IPS-18c (cell line): ENCODE results near the gene NID1.
"Not testable (repeated sequence)": the region's sequence is repeated elsewhere in the genome, so short reads cannot be mapped to it uniquely, and the experiment has no call there.

Source experiments
- H3K4me3 ChIP-seq: 2 replicates; pipeline ENCODE4 v1.7.0; 2013; ENCODE audit warnings: low read depth, mild to moderate bottlenecking, low read length, moderate library complexity; ENCODE audit not compliant: insufficient read depth
- H3K9me3 ChIP-seq: one replicate; pipeline ENCODE4 v1.6.1; 2013; ENCODE audit warnings: mild to moderate bottlenecking, low read length, moderate library complexity; ENCODE audit not compliant: control insufficient read depth, insufficient read depth

Gene NID1

DNA sequence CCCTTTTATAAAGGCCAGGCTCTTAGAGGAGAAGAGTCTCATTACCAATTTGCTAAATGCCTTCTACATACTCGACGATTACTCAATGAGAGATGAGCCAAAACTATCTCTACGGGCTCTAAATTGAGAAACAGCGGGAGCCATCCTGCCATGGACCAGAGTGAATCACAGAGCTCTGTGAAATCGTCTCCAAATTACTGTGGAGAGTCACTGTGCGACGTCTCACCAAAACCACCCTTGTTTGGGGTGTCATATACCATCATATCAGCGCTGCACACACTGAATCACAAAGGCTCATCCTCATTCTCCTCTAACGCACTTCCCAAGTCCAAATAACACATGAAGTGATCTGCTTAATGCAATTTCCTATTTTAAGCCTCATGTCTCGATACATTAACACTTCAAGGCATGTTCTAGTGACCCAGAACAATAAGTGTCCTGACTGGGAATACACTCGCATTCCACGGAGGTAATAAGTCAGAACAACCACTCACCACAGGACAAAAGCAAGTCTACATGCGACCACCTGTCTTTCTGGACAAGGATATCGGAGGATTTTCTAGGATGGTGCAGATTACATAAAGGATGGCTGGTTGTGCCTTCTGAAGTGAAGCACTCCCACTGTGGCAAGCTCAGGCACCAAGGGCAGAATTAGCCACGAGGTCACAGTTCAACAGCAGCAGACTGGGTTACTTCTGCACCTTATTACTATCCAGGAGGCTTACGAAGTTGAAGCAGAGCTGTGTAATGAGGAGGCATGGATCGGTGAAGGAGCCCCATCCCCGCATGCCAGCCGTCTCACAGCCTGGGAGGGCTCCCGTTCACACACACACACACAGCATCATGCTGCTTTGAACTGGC lies 44.3 kb downstream of the NID1 start:
- H3K9me3 ChIP-seq, result no peaks in the 10 kb centered on the region

DNA sequence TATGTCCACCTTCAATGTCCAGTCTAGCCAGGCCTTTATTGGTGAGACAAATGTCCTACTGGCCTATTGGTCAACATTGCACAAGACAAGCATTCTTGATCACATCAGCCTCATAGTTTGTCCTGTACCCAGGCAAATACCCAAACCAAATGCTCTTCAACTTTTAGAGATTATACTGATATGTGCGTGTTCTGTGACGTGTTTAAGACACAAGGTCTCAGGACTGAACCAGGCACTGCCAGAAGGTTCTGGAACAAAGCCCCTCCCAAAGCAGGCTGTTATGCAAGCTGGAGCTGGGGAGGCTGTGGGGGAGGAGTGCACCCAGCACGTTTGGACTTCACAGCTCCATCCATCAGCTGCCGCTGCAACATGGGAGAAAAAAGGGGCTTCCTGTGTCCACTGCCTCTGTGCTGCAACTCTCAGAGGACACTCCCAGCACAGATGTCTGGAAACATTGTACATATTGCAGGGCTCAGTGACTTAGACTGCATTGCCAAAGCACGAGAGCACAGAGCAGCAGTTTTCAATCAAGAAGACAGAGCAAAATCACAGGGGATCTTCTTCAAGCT lies 45.9 kb downstream of the NID1 start:
- Histone ChIP-seq H3K4me3 (no peak overlapping the region), H3K9me3 (no peaks in the 10 kb centered on the region)

More for the DNA sequence above, 44.3 kb downstream of the NID1 start:
- H3K4me3 ChIP-seq, result no peak overlapping the region

DNA sequence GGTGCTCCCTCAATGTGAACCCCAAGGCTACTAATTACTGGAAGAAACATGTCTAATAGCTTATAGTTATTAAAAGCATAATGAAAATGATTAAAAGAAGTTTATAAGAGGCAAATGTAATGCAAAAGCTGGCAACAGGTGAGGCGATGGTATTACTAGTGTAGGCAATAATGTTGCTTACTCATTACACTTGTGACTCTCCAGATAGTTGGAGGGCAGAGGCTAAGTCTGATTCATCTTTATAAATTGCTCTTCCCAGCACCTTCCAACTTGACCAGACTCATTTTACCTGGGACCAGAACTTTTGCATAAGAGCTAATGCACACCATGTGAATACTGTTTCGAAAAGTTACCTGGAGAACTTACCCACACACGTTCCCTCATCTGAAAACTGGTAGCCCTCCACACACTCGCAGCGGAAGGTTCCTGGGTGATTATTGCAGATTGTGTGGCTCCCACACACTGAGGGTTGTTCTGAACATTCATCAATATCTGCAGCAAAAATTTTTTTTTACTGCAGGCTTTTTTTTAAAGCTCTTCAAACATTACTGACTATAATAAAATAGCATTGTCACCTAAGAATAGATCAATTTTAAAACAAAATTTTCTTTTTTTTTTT lies 48.0 kb downstream of the NID1 start:
- no peak overlapping the region for H3K4me3 ChIP-seq
- no peaks in the 10 kb centered on the region for H3K9me3 ChIP-seq

DNA sequence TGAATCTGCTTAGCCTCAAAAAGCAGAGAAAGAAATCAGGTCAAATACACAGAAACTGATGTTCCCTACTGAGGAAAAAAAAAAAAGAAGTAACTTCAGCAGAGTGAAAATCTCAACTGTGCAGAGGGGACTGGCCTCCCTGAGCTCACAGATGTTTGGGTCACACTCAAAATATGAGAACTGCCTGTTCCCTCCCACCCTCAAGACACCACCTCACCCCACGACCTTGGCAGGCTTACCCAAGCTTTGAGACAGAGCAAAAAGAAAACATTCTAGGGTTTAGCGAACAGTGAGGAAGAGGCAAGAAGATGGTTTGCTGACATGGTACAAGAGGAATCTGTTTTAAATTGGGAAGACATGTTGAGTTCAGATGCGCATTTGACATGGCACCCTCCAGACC lies 48.8 kb downstream of the NID1 start:
- Histone ChIP-seq H3K9me3 (no peaks in the 10 kb centered on the region), H3K4me3 (no peak overlapping the region)

DNA sequence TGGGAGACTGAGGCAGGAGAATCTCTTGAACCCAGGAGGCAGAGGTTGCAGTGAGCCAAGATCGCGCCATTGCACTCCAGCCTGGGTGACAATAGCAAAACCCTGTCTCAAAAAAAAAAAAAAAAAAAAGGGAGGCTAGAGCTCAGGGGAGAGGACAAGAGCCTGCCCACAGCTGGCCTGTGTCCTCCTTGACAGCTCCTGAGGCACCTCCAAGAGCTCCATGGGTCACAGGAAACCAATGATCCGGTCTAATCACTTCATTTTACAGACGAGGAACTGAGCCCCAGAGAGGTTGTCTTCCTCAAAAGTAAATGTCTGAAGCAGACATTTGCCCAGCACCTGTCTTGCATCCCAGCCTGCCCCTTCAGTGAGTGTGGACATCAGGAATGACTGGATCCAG lies 49.4 kb downstream of the NID1 start:
- Histone ChIP-seq H3K4me3 (no peak overlapping the region), H3K9me3 (no peaks in the 10 kb centered on the region)

DNA sequence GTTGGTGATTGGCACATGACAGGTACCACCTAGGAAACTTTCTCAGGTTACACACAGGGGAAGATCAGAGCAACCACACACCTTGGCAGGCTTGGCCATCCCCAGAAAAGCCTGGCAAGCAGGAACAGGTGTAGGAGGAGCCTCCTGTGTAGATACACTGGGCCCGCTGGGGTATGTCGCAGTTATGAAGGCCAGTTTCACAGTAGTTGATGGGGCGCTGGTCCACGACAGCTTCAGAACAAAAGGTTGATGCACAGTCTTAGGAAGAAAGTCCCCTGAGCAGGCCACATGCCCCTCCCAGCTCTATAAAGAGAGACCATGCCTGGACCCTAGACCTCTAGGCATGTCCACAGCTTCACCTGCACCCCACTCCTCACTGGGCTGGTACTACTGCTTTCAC lies 51.6 kb downstream of the NID1 start:
- Histone ChIP-seq H3K9me3 (no peaks in the 10 kb centered on the region), H3K4me3 (no peak overlapping the region)

DNA sequence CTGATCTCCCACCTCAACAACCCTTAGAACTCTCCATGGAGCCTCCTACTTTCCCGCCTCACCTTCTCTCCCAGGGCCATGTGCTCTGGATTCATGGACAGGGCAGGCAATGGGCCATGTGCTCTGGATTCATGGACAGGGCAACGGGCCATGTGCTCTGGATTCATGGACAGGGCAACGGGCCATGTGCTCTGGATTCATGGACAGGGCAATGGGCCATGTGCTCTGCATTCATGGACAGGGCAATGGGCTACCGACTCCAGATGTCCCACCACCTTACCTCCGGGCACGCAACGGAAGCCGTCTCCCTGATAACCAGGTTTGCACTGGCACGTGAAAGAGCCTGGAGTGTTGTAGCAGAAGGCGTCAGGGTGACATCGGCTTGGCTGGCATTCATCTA lies 53.2 kb downstream of the NID1 start:
- Histone ChIP-seq H3K9me3 (no peaks in the 10 kb centered on the region), H3K4me3 (no peak overlapping the region)

DNA sequence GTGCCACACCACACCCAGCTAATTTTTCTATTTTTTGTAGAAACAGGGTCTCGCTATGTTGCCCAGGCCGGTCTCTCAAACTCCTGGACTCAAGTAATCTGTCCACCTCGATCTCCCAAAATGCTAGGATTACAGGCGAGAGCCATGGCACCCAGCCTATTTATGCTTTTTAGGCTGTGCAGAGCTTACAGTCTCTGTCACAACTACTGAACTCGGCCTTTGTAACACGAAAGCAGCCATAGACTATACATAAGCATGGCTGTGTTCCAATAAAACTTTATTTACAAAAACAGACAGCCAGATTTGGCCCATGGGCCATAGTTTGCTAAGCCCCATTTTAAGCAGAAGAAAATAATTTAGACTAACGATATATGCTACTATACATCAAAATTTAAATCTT lies 54.4 kb downstream of the NID1 start:
- Histone ChIP-seq H3K9me3 (no peaks in the 10 kb centered on the region), H3K4me3 (no peak overlapping the region)

DNA sequence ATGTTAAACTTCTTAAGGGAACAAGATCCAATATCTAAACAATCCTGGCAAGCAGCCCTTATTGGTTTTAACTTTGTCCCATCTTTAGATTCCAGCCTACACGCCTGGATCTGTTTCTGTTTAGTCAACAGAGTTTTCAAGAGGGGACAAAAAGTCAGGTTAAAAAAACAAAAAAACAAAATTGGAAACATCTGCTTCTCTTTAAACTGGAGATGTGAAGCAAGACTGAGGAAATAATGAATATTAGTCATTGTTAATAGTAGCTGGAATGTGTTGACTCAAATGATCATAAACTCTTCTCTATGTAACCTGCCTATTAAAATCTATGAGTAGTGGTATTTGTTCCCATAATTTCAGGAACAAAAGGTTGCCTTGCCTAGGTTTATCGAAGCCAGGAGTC lies 55.0 kb downstream of the NID1 start:
- Histone ChIP-seq H3K9me3 (no peaks in the 10 kb centered on the region), H3K4me3 (no peak overlapping the region)

DNA sequence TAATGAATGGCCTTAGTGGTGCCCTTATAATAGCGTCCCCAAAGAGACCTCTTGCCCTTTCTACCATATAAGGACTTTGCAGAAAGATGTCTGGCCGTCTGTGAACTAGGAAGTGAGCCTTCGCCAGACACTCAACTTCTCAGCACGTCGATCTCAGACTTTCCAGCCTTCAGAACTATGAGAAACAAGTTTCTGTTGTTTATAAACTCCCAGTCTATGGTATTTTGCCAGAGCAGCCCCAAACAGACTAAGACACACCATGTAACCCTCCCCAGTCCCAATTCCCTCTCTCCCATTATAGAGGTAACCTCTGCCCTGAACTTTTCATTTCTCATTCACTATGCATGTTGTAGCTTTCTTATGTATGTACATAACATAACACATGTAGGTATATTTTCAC lies 55.7 kb downstream of the NID1 start:
- H3K4me3 ChIP-seq, result no peak overlapping the region
- H3K9me3 ChIP-seq, result no peaks in the 10 kb centered on the region

DNA sequence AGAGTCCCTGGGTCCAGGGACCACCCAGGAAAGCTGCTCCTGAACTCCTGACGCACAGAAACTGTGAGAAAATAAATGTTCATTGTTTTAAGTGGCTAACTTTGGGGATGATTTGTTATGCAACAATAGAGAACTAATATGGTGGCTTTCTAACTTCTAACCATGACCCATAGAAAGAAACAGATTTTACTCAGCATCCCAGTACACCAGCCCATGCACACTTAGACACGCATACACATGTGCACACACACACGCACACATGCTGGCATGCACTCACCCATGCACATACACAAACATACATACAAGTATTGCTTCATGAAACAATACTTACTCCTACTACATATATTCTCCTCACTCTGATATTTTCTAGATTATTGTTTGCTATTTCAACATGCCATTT lies 57.1 kb downstream of the NID1 start:
- H3K9me3 ChIP-seq, result no peaks in the 10 kb centered on the region

DNA sequence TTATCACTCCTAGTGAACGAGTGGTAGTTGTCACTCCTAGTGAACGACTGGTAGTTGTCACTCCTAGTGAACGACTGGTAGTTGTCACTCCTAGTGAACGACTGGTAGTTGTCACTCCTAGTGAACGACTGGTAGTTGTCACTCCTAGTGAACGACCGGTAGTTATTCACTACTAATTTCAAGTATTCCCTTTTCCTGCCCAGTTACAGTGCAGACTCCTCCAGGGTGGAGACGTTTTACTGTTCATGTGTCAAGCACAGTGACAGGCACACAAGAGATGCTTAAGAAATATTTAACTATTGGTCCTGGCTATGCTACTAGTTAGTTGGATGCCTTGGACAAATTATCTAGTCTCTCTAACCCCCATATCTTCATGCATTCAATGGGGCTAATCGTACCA lies 61.8 kb downstream of the NID1 start:
- not testable (repeated sequence) for H3K4me3 ChIP-seq, H3K9me3 ChIP-seq

More for the DNA sequence above, 57.1 kb downstream of the NID1 start:
- no peak overlapping the region for H3K4me3 ChIP-seq

DNA sequence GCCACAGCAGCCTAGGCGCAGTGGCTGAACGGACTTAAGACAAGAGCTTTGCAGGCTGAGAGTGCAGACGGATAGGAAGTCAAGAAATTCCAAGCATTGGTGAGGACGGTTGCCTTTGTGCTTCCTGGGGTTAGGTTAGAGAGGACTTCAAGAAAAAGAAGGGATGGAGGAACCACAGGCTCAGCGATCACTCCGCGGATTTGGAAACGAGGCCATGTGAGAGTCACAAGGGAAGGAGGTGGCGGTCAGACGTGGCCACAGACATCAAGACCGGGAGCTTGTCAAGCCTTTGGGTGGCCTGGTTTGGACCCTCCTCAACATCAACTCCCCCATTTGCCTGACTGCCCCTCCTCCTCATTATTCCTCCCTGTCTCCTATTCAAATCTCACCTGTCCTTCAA lies 62.3 kb downstream of the NID1 start:
- no peak overlapping the region for H3K4me3 ChIP-seq
- H3K9me3 ChIP-seq, result no peaks in the 10 kb centered on the region

DNA sequence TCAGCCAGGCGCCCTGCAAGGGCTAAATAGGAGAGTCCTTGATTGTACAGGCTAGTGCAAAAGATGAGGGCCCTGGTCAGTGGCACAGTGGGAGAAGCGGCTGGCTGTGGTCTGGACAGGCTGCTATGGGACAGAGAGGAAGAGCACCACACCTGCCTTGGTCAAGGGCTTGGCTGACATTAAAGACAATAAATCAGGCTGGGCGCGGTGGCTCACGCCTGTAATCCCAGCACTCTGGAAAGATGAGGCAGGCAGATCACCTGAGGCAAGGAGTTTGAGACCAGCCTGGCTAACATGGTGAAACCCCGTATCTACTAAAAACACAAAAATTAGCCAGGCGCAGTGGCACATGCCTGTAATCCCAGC lies 62.9 kb downstream of the NID1 start:
- no peak overlapping the region for H3K4me3 ChIP-seq

DNA sequence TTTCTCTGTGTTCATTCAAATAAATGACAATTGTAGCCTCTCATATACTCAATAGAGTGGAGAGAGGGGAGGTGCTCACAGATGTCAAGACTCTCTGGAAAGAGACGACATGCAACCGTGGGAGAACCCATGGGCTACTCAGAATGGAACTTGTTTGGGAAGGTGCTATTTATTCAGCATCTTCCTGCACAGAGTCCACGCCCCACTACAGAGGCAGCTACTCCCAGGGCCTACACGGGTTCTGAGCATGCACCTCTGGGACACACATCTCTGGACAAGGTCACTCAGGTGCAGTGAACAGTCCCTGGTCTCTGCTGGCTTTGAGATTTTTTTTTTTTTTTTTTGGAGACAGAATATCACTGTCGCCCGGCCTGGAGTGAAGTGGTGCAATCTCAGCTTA lies 64.1 kb downstream of the NID1 start:
- H3K9me3 ChIP-seq, result no peaks in the 10 kb centered on the region

More for the DNA sequence above, 62.9 kb downstream of the NID1 start:
- no peaks in the 10 kb centered on the region for H3K9me3 ChIP-seq

DNA sequence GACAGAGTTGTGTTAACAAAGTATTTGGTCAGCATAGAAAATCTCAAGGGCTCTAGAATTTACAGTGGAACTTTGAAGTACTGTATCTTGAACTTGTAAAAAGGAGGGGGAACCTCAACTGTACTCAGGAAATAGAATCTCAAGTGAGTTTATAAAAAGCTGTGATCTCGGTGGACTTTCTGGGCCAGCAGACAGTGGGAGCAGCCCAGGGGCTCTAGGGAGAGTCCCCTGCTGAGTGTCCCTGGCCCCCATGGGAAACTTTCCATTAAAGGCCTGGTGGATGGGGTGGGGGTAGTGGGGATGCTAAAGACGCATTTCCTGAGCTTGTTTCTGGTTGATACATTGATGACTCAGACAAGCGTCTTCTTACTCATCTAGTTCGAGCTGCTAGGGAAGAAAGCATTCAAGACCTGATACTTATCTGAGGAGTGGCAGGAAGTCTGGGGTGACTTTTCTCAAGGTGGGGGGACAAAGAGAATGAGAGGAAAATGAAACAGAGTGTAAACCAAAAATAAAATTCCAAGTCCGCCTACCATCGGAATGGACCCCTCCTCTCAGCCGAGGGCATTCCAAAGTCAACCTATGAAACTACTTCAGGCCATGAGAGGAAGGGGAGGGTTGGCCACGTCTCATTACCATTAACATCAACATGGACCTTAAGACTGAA lies 65.5 kb downstream of the NID1 start:
- H3K9me3 ChIP-seq, result no peaks in the 10 kb centered on the region
- H3K4me3 ChIP-seq, result no peak overlapping the region

More for the DNA sequence above, 64.1 kb downstream of the NID1 start:
- no peak overlapping the region for H3K4me3 ChIP-seq

DNA sequence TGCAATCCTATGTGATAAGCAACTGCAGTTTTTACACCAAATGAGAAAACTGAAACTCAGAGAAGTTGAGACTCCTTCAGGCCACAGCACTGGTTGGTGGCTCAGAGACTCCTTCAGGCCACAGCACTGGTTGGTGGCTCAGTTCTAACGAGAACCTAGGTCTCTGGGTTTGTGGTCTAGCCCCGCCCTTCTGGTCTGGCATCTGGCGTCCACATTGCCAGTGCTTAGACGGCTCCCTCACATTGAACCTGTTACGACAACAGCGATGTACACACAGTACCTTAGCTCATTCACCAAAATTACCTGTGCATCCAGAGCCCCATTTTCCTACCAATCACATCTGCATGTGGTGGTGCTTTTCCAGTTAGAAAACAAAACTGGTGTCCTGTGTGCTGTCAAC lies 66.1 kb downstream of the NID1 start:
- Histone ChIP-seq H3K4me3 (no peak overlapping the region), H3K9me3 (no peaks in the 10 kb centered on the region)

DNA sequence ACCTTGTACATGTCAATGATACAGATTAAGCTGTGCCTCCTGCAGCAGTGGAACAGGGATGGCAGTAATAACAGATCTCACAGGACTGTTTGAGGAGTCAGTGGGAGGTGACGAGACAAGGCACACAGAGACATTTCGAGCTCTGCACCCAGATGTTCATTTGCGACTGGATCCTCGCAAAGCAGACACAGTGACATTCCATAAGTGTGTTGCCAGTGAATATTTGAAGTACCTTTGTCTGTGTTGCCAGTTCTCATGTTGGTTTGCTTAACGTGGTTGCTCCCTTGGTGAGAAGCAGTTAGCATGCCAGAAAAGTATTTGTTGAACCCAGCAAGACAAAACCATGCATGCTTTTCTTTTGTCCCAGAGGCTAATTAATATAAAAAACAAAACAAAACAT lies 67.0 kb downstream of the NID1 start:
- H3K4me3 ChIP-seq, result no peak overlapping the region
- no peaks in the 10 kb centered on the region for H3K9me3 ChIP-seq
